Measurements from ENCODE around the gene CPLX3.

Gene CPLX3

DNA sequence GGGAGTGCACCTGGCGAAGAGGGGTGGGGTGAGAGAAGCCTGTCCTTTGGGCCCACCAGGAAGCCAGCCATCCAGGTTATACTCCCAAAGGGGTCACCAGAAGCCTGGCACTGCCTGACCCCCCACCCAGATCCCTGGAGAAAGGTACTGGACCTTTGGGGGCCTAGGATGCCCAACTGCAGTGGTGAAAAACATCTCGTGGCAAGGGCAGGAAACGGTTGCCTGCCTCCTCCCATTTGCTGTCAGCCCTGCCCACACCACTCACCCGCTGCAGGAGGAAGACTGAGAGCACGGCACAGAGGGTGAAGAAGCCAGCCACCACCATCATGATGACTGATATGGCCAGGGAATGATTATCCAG is 18.8 kb downstream of the CPLX3 start:
- peak; percentile 63 for DNase-seq (ENCODE audit: low spot score)

- no peak for DNase-seq (ENCODE audit: low spot score)
Observed at GRCh38 chr15:74845581-74845980, 19.2 kb downstream of the CPLX3 start.

GRCh38 chr15:74847432-74847831 is 21.0 kb downstream of the CPLX3 start:
- DNase-seq (ENCODE audit: low spot score): no peak

DNA sequence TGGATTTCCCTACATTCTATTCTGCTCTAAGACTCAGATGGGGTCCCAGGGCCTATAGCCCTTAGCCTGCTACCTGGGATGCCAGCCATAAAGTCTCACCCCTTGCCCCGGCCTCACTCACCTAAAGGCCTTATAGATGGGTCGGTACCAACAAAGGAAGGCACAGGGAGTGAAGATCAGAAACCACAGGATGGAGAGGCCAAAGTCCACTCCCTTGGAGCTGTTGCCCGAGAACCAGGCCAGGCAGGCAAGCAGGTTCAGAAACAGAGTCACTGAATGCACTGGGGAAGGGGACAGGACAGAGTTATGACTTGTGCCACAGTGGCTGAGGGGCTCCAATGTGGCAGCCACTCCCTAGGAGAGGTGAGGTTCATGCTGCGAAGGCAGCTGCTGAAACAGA is 24.0 kb downstream of the CPLX3 start:
- DNase-seq (ENCODE audit: low spot score): no peak

DNA sequence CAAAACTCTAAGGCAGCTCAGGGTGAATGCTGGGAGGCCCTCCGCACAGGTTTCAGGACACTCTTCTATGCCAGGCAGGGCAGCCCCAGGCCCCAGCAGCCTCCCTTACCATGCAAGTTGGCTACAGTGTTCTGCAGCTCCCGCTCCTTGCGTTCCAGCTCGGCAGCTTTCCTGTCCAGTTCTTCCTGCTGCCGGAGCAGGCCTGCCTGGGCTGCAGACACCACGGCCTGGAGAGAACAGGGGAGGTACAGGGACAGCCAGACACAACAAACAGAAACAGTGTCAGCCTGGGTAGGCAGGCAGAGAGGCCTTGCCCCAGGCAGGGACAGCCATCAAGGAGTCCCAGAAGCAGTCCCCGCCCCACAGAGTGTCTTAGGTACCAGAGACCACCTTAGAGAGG is 25.5 kb downstream of the CPLX3 start:
- DNase-seq (ENCODE audit: low spot score): no peak

- DNase-seq (ENCODE audit: low spot score): no peak
Observed at GRCh38 chr15:74854453-74855022, 28.1 kb downstream of the CPLX3 start.

DNA sequence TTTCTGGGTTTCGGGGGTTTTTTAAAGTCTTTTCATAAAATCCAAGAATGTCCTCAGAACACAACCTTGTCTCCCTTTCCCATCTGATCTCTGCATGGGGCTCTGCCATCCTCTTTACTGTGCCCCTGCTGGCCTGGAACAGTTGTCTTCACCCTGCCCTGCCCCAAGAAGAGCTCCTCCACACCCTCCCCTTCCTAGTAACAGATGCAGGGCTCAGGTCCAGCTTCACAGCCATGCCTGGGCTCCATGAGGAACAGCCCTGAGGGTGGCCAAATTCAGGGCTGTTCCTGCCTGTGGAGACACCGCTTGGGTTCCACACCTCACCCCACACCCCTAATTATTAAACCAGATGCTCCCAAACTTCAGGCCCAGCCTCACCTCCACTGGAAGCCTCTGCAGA is 29.4 kb downstream of the CPLX3 start:
- no peak for DNase-seq (ENCODE audit: low spot score)

- no peak for DNase-seq (ENCODE audit: low spot score)
Observed at GRCh38 chr15:74856537-74856936, 30.1 kb downstream of the CPLX3 start.

GRCh38 chr15:74857082-74857655 is 30.7 kb downstream of the CPLX3 start:
- no peak for DNase-seq (ENCODE audit: low spot score)

- DNase-seq (ENCODE audit: low spot score): no peak
Observed at GRCh38 chr15:74857671-74858368, 31.4 kb downstream of the CPLX3 start.

DNA sequence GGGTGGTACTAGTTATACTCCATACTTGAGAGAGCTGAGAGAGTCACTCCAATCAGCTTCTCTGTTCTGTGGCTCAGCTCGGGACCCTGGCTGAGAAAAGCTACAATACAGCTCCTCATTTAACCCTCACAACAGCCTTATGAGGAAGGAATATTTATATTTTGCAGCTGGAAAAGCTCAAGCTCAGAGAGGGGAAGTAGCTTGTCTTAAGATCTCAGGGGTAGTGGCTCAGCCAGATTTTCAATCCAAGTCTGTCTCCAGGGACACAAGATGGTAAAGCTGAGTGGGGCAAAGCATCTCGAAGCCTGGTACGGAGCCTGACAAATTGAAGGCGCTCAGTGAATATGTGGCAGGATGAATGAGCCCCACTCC is 31.9 kb downstream of the CPLX3 start:
- no peak for DNase-seq (ENCODE audit: low spot score)

- DNase-seq (ENCODE audit: low spot score): no peak
Observed at GRCh38 chr15:74863239-74864056, 37.0 kb downstream of the CPLX3 start.

DNA sequence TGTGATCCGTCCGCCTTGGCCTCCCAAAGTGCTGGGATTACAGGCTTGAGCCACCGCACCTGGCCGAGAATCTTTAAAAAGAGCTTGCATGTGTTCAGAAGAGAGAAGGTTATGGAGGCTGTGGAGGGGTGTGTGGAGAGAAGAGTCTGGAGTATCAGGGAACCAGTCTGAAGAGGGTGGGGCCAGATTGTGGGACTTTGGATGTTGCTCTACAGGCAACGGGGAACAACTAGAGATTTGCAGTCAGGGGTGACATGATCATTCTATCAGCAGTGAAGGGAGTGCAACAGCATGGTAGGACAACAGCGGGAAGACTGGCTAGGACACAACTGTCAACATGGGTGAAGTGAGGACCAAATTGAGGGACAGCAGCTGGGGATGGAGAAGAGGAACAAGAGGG is 37.9 kb downstream of the CPLX3 start:
- no peak for DNase-seq (ENCODE audit: low spot score)

- DNase-seq (ENCODE audit: low spot score): no peak
Observed at GRCh38 chr15:74865316-74865715, 38.9 kb downstream of the CPLX3 start.

- DNase-seq (ENCODE audit: low spot score): no peak
Observed at GRCh38 chr15:74866090-74866489, 39.7 kb downstream of the CPLX3 start.

DNA sequence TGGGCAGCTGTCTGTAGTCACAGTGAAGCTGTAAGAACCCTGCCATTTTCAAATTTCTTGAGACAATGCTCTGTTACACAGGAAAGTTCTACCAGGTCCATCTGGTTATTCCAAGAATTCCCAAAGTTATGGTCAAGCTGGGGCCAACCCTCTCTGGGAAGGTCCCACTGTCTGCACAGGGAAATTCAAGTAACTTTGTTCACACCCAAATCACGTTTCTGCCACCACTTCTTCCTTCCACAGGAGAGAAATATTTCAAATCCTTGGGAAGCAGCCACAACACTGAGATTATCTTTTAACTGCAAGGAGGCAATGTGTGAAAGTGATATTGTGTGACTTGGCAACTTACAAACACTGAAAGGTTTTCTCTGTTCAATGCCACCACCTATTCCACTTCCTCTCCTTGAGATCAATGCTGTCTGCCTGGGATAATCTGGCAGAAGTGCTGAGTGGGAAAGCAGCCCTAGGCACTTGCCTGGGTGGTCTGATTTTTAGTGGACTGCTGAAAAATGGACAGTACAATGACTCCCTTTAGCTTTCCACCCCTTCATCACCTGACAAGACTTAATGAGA is 41.1 kb downstream of the CPLX3 start:
- no peak for DNase-seq (ENCODE audit: low spot score)

DNA sequence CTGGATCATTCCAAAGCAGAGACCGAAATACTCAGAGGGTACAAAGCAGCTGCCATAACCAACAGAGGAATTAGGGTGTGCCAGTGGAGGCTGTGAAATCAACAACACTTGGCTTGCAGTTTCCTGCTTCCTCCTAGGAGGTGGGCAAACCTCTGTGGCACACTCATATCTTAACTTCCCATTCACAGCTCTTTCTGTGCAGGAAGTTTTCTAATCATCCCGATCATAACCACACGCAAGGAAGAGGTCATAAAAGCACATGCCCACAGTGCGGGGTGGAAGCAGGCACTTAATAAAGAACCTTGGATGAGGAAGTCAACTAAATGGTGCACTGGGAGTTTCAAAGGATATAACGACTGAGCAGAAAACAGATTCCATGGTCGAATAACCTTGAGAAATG is 41.6 kb downstream of the CPLX3 start:
- DNase-seq (ENCODE audit: low spot score): no peak

- no peak for DNase-seq (ENCODE audit: low spot score)
Observed at GRCh38 chr15:74869372-74869725, 42.9 kb downstream of the CPLX3 start.

- peak; percentile 42 for DNase-seq (ENCODE audit: low spot score)
Observed at GRCh38 chr15:74869726-74870407, 43.4 kb downstream of the CPLX3 start.

GRCh38 chr15:74870436-74871215 is 44.2 kb downstream of the CPLX3 start:
- no peak for DNase-seq (ENCODE audit: low spot score)

DNA sequence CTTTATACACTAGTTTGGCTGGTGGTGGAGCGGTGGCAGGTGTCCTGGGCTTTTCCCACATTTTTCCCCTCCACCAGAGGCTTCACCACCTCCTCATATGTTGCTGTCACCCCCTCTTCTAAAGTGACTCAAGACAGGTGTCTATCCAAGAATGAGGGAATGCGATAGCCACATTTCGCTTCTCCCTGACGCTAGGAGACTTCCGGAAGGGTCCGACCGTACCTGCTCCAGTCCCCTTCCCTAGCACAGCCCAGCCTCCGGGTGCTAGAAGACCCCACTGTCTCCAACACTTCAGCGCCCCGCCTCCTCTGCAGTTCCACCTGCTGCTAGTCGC is 46.2 kb downstream of the CPLX3 start:
- DNase-seq (ENCODE audit: low spot score): no peak
